ENCODE data around the gene KCNIP3.

KCNIP3 gene

DNA sequence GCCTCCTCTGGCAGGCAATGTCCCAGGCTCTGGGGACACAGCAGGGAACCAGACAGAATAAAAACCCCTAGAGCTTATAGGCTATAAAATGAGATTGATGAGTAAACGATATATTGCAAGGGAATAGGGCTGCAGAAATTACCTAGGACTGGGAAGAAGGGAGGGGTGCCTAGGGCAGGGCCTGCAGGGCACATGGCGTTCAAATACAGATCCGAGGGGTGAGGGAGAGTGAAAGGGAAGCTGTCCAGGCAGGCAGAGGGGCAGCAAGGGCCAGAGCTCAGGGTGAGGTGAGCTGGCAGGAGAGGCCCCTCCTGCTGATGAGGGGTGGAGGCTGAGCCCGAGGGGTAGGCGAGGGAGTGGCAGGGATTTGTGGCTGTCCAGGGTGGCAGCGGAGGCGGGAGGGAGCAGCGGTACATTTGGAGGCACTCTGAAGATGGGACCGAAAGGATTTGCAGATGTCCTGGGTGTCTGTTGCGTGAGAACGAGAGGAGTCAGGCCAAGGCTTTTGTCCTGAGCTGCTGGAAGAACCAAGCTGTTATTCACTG, 33.7 kb downstream of the KCNIP3 start:
- DNase-seq, result no peak

DNA sequence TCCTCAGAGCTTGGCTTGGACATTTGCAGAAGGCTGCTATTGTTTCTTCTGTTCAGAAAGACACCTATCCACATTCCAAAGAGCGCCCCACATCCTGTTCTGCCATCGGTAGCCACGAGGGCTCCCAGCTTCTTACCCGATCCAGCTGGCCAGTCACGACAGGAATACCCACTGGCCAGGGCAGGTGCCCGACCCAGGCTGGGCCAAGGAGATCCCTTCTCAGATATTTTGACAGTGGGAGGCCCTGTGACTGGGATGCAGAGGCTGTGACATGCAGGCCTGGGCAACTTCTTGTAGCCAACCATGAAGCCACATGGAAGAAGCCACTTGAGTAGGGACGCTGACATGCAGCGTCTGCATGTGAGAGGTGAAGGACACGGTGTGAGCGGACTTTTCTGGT, 34.5 kb downstream of the KCNIP3 start:
- DNase-seq, result no peak

DNA sequence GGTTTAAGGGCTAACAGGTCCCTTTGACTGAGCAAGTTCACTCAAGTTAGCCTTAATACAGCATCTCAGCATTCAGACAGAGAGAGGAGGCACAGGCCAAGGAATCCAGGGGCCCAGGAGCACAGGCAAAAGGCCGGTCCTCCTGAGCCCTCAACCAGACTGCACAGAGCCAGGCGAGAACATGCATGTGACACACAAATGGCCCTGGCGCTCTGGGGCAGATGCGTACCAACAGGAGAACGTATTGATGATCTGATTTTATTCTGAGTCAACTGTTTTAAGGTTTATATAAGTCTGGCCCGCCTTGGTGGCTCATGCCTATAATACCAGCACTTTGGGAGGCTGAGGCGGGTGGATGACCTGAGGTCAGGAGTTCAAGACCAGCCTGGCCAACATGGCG, 34.9 kb downstream of the KCNIP3 start:
- DNase-seq, result no peak

DNA sequence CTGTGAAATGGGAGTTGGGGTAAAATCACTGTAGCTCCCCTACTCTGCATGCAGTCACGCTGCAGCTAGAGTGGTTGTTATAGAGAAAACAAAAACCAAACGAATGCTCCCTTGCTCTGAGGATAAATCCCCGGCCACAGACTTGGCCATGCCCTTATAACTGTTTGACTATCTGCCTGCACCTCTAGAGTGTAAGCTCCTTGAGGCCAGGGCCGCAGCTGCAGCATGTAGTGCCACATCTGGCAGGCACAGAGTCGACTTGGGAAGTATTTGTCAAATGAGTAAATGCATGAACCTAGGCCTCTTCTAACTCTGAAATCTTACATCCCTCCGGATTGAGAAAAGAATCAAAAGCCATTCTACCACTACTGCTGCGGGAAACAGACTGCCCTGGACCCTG, 35.9 kb downstream of the KCNIP3 start:
- no peak for DNase-seq

DNA sequence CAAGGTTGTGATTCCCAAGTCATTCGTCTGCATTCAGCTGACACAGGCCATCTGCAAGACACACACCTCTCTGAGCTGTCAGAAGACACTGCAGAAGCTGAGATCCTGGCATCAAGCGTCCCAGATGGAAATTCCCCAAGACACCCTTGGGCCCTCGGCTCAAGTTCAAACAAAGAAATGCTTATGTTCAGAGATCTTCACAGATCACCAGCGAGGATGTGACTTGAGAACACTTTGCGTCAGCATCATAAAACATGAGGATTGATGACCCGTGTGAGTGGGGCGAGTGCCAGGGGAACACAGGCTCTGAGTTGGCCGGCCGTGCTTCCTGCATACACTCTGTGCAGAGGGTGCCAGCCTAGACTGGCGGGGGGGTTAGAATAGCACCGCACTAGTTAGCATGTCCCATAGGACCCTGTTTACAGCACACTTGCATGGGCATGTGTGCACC, 36.8 kb downstream of the KCNIP3 start:
- no peak for DNase-seq

DNA sequence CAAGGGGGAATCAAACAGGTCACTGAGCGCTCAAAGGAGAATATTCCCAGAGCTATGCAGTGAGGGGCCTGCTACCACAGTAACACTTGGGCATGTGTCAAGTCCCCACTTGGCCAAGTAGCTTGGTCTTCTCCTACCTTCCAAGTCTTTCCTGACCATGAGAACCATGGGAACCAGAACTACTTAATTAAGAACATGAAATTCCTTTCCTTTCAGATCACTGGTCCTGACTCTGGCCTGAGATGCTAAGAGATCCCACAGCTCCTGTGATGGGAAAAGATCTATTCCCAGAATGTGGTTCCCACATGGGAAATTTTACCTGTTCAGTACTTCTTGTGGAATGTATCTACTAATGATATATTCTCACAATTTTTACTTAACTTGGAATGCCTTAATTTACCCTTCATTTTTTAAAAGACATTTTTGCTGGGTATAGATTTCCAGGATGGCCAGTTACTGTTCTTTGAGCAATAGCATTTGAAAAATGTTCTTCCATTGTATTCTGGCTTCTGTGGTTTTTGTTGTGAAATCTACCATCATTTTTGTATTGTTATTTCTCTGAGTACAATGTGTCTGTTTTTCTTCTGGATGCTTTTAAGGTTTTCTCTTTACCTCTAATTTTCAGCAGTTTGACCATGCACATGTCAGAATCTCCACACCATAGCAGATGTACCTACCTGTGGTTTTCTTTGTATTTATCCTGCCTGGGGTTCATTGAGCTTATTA, 37.9 kb downstream of the KCNIP3 start:
- DNase-seq, result no peak

DNA sequence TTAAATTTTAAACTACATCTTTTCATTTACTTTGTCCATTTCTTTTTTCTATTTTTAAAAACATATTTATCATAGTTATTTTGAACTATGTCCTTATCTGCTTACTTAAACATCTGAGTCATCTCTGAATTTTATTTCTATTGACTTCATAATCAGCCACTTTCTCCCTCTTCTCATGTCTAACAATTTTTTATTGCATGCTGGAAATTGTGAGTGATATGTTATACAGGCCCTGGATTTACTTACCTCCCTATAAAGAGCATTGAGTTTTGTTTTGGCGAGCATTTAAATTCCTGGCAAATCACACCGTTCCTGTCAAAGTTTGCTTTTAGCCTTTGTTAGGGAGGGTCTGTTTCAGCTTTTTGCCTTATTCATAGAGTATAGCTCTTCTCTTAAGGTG, 39.3 kb downstream of the KCNIP3 start:
- DNase-seq, result no peak

DNA sequence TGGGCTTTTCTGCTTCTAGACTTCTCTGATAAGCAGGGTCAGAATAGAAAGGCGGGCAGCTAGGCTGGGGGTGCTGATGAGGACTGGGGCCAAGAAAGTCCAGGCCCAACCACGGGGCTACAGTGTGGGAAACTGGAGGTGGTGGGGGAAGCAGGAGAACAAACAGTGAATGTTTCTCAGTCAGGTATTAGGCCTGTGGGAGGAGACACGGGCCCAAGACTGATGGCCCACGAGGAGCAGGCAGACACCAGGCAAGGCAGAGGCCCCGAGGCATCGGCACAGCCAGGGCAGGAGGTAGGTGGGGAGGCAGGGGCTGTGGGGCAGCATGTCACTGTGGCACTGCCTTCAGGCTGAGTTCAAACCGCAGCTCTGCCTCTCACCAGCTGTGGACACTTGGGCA, 40.7 kb downstream of the KCNIP3 start:
- no peak for DNase-seq

DNA sequence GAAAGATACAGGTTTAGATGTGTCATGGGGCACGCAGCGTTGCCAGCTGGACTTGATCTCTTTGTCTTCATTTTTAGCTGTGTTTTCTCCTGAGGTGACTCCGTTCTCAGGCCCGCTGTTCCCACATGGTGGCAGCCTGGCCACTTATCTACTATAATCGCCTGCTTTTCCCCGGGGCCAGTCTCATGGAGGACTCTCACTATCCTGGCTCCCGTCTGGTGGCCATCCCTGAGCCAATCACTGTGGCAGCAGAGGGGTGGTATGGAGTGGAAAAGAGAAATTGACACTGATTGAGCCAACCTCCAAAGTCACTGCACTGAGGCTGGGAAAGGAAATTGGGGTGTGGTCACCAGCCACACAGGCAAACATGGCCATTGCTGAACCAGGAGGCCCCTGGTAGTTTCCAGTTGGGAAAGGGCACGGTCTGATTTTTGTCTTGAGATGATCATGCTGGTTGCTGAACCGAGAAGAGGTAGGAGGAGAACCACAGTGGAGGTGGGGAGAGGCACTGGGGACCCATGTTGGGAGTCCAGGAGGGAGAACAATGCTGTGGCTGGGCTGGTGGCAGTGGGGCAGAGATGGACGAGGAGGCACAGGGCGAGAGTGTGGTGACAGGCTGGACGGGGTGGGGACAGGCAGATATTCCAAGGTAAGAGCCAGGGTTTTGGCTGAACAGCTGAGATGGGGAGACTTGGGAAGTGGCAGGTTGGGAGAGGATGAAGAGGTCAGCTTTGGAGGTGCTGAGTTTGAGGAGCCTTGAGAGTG, 45.6 kb downstream of the KCNIP3 start:
- no peak for DNase-seq

DNA sequence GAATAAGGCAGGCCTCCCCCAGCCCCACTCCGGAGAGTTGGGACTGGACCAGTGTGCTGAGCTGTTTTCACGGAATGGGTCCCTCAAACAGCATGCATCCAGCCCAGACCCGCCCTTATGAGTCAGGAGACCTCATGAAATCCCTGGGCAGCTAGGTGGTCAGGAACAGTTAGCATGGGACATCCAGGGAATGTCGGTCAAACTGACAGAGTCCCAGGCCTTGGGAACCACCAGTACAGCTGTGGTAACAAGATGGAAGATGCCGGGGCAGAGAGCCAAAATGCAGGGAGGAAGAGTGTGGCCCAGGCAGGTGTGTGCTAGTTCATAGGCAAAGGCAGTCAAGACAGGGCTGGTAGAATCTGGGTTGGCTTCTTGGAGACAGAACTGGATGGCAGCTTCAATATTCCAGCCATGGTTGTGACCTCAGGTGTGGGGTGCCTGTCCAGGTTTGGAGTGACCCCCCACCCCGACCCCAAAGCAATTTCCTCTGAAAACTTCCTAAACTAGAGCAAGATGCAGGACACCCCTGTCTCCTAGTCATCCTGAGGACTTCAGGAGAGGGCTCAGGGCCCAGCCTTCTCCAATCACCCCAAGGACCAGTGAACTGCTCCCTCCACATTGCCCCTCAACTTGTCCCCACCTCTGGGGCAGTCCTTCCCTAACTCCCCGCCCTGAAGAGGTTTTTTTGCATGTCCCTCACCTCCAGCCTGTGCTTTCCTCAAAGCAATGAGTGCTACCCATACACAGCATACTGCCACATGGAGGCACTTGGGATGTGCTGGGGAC, 46.5 kb downstream of the KCNIP3 start:
- no peak for DNase-seq

DNA sequence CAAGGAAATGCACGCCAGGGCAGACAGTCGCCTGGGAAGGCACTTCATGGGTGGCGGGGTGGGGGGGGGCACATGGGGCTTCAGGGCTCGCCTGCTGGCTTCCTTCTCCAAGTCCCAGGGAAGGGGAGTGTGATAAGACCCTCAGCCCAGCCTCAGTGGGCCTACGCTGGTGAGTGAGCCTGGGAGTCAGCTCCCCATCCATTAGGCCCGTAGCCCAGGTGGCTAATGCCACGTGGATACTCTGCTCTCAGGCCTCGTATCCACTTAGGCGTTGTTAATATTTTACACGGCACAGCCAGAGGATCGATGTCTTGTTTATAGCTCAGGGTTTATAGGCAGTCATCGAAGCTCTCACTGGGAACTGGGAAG, 47.1 kb downstream of the KCNIP3 start:
- DNase-seq, result no peak

DNA sequence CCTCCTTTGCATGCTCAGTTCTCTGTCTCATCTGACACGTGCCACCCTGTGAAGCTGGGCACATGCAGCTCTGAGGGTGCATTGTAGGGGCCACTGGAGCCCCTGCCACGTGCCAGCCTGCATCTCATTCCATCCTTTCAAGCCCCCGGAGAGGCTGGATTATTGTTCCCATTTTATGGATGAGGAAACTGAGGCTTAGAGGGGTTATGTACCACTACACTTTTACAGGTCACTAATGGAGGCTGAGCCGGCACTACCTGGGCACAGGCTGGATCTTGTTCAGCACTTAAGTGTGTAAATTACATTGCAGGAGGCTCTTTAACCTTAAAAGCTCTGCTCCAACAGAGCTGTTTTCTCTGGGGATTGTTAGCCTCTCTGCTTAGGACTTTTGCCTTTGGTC, 47.5 kb downstream of the KCNIP3 start:
- no peak for DNase-seq

DNA sequence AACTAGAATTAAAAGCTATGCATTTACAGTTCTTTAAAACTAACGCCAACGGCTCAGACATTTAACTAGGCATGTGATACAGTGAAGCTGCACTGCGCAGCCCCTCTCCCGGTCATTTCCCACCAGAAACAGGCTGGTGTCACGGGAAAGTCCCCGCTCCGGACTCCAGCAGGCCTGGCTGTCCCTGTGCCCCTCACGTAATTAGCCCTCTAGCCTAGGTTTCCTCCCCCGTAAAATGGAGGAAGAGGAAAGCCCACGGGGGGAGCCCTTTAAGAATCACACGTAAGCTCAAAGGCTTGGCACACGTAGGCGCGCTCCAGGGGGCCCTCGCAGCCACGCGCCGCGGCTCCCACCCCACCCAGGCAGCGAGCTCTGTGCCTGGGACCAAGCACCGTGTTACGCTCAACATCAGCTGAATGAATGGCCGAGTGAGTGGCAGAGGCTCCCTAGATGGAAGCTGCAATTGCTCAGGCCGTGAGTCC, 48.0 kb downstream of the KCNIP3 start:
- DNase-seq, result no peak

DNA sequence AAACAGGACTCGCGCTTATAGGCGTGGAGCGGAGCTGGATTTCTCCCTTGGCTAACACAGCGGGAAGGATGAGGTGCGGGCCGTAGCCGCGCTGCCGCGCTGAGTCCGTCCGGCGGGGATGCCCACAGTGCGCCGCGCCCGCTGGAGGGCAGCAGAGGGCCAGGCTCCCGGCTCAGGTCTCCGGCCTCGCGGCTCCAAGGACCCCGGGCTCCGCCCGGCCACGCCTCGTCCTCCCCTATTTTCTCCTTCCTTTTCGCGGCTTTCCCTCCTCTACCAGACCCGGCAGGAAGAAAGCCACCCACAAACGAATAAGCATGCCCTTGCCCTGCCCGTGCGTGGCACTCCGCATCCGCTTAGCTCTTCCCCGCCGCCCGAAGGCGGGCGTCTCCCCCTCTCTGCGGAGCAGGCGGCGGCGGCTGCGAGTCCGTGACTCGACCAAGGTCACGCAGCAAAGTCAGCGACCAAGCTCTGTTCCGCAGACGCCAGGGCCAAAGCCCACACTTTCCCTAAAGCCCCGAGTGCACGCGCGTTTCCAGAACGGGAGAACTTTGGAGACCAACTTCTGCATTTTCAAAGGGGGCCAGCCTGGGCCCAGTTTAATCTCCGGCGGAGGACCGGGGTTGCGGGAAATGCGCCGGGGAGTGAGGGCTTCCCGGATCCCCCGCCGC, 48.5 kb downstream of the KCNIP3 start:
- DNase-seq, result peak; percentile 21

DNA sequence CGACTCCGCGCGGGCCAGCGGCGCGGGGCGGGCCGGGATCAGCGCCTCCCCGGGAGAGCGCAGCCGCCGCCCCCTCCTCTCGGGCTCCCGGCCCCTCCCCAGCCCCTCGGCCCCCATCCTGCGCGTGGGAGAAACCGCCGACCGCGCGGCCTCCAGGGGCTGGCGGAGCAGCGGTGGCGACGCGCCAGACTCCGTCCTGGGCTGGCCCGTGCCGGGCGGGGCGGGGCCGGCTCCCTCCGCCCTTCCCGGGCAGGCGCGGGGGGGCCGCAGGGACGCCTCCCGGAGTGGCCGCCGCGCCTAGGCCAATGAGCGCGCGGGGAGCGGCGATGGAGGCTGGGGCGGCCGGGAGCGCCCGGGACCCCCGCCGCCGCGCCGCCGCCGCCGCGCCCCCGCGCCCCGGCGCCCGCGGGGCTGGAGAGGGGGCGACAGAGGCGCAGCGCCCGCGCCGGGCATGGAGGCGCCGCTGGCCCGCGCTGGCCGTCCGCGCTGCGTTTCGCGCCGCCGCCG, 49.1 kb downstream of the KCNIP3 start:
- no peak for DNase-seq

DNA sequence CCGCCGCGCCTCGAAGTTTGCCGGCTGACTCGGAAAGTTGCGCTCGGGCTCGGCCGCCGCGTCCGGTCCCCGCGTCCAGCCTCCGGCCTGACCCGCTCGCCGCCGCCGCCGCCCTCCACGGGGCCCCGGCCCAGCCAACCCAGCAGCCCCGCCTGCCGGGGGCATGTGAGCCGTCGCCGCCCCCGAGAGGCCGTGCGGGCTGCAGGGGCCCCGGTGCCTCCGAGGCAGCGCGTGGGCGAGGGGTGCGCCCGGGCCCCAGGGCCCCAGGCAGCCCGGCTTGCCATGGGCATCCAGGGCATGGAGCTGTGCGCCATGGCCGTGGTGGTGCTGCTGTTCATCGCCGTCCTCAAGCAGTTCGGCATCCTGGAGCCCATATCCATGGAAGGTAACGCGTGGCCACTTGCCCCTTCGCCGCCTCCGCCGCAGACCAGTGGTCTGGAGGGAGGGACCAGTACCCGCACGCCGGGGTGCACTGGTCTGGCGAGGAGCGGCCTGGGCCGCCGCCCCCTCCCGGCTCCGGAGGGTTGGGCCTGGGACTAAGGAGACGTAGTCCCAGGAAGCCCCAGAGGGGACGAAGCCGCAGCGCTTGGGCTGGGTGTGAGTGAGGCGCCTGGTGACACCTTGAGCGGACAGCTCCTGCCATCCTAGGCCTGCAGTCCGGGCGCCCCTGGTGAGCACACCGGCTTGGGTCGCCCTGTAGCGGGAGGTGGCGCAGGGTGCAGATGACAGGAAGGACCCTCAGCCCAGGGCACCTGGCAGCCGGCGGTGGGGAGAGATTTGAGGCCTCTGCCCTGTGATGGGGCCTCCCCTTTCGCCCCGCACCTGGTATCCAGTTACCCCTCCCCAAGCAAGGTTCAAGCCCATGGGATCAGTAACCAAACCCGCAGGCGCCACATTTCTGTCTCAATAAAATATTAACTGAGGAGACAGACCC, 49.9 kb downstream of the KCNIP3 start:
- no peak for DNase-seq

DNA sequence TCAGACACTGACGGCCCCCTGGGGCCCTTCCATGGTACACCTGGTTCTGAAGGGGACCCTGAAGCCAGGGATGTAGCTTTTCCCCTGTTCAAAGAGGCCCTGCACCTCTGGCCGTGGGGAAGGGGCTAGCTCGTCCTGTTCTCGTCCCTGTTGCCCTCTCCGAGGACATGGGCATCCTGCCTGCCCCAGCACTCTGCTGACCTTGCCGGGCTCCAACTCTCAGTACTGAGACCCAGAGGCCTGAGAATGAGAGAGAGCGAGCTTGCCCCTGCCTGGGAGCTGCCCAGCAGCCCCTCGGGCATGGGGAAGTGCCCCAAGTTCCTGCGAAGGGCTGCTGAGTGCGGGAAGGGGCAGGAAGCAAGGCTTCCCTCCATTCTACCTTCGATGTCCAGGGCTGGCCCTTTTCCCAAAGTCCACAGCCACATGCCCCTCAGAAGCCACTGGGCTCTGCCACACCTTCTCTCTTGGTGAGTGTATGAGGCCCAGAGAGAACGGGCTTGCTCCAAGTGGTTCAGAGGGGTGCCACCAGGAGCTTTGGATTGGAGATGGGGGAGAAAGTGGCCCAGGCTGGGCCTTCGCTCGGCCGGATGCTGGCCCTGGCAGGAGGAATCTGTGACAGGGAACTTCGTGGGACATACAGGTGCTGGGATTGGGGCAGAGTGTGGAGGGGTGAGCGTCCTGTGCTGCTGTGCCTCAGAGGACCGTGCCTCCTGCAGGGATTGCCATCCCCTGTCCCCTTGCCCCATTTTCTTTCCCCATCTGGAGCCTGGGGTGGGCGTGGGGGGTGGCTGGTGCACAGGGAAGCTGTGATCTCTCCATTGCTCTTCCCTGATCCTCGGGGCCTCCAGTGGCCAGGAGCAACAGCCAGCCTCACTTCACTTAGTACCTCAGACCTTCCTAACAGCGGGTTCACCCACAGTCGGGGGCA, 50.8 kb downstream of the KCNIP3 start:
- DNase-seq, result no peak

DNA sequence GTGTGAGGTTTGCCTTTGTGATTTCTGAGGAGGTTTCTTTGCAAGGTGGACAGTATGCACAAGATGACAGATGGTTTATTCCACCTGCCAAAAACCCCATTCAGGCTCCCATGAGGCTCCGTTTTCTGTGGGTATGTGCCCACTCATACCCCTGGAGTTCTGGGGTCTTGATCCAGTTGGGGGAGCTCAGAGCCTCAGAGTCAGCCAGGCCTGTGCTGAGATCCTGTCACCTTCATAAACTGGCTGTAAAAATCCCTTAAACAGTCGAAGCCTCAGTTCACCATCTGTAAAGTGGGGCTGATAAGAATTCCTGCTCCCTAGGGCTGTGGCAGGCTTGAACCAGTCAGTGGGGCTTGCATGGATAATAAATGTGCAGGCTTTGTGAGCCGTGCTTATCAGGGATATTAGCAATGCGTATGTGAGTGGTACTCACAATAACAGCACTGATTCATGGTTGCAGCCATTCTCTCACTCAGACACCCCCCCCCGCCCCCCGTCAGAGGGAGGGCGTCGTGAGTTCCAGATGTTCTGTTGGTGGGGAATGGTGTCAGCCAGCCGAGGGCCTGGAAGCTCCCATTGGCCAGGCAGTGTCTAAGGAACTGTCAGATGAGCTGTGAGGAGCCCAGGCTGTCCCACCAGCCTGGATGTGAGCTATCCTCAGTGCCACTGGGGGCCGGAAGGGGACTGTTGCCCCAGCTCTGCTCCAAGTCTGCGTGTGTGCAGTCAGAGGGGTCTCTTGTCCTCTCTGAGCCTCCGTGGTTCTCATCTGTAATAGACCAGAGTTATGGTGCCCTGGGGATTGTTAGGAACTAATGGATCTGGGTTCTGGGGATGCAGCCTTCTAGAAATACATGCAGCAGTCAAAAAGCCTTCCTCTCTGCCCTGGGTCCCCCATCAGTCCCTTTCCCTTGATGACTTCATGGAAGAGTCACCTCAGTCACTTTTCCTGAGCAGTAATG, 51.7 kb downstream of the KCNIP3 start:
- no peak for DNase-seq
